OCI-LY7 (cell line): Measurements from ENCODE around the gene MMP1. TPM values are rescaled to one million over a fixed set of nuclear protein-coding genes. Genes with fewer than 3 reads are reported as not detected.

Experiments used
- BruUV-seq: library from RNA; stranded (reverse); fragments of 400-500 nt; replicated peaks from 2 replicates; lab custom pipeline; 2021; lab: Mats Ljungman, UMichigan
- CTCF ChIA-PET: fragments of 300-600 bp; sonication (Branson Sonifier 250); formaldehyde crosslinking; loops from one replicate; lab custom pipeline; 2022; ENCODE audit warnings: antibody characterized with exemption; ENCODE audit not compliant: unreplicated experiment; lab: Charles Lee
- POLR2A ChIA-PET: fragments of 300-600 bp; sonication (Branson Sonifier 250); formaldehyde crosslinking; loops from one replicate; lab custom pipeline; 2022; ENCODE audit warnings: antibody characterized with exemption; lab: Charles Lee
- DNase-seq: peaks from one replicate; pipeline ENCODE4 v3.0.0-alpha.2; 2015; ENCODE audit warnings: low spot score
- H2AFZ ChIP-seq: fragments of 200-600 bp; sonication (generic), shearing (Covaris generic); 2 replicates; pipeline ENCODE4 v1.6.1; 2014; ENCODE audit warnings: mild to moderate bottlenecking, antibody characterized with exemption, low read length, moderate library complexity
- H3K27ac ChIP-seq: fragments of 200-600 bp; sonication (generic); 2 replicates; pipeline ENCODE4 v1.5.1; 2014; ENCODE audit warnings: mixed run types, low read depth, mild to moderate bottlenecking, moderate library complexity, low read length, inconsistent platforms; ENCODE audit not compliant: poor library complexity, severe bottlenecking
- H3K36me3 ChIP-seq: fragments of 200-600 bp; sonication (generic); 2 replicates; pipeline ENCODE4 v1.6.1; 2014; ENCODE audit warnings: mild to moderate bottlenecking, antibody characterized with exemption, low read length, moderate library complexity, mixed read lengths; ENCODE audit not compliant: insufficient read depth
- H3K4me1 ChIP-seq: fragments of 200-600 bp; sonication (generic); 2 replicates; pipeline ENCODE4 v1.5.1; 2014; ENCODE audit warnings: mild to moderate bottlenecking, low read length; ENCODE audit not compliant: insufficient read depth, poor library complexity, severe bottlenecking
- H3K4me2 ChIP-seq: fragments of 200-600 bp; sonication (generic); 2 replicates; pipeline ENCODE4 v1.6.1; 2014; ENCODE audit warnings: mild to moderate bottlenecking, low read length
- H3K4me3 ChIP-seq: fragments of 200-600 bp; sonication (generic); 2 replicates; pipeline ENCODE4 v1.5.1; 2014; ENCODE audit warnings: mild to moderate bottlenecking, low read depth, low read length; ENCODE audit not compliant: poor library complexity, severe bottlenecking
- H3K79me2 ChIP-seq: fragments of 200-600 bp; sonication (generic); 2 replicates; pipeline ENCODE4 v1.6.1; 2016; ENCODE audit warnings: low read depth, mild to moderate bottlenecking, low read length, moderate library complexity, mixed read lengths; ENCODE audit not compliant: insufficient read depth
- H3K9me2 ChIP-seq: fragments of 200-600 bp; sonication (generic); 2 replicates; pipeline ENCODE4 v1.6.1; 2016; ENCODE audit warnings: mild to moderate bottlenecking, low read length, mixed read lengths; ENCODE audit not compliant: insufficient read depth
- H3K9me3 ChIP-seq: fragments of 200-600 bp; sonication (generic); 2 replicates; pipeline ENCODE4 v1.6.1; 2014; ENCODE audit warnings: mild to moderate bottlenecking, mixed run types, low read length, mixed read lengths
- H4K20me1 ChIP-seq: fragments of 200-600 bp; sonication (generic); 2 replicates; pipeline ENCODE4 v1.6.1; 2014; ENCODE audit warnings: mild to moderate bottlenecking, antibody characterized with exemption, low read length, moderate library complexity, mixed read lengths; ENCODE audit not compliant: insufficient read depth
- EZH2phosphoT487 ChIP-seq: fragments of 200-600 bp; sonication (generic); IDR thresholded peaks from 2 replicates; pipeline ENCODE4 v1.6.1; 2018; ENCODE audit warnings: low read depth, borderline replicate concordance, mild to moderate bottlenecking, mixed run types, antibody characterized with exemption, low read length, moderate library complexity, mixed read lengths
- intact Hi-C: fragments of 100-400 bp; cut with micrococcal nuclease; formaldehyde crosslinking; loops from one replicate; pipeline ENCODE4 v1.10.0; 2022; ENCODE audit not compliant: unreplicated experiment
- total RNA-seq, 2 experiments: library from RNA; depleted of rRNA in 1 of 2; stranded (reverse); fragments of >200 nt in 1 of 2; shearing (Covaris generic) in 1 of 2; gene quantifications; 2 replicates each; pipeline ENCODE4 v1.2.3, GENCODE V29; 2014 to 2022
- TF ChIP-seq, protein P1 (sequence below): fragments of 200-600 bp; sonication (generic); conservative IDR thresholded peaks from 2 replicates; pipeline ENCODE4 v1.5.1; 2014; ENCODE audit warnings: mild to moderate bottlenecking, antibody characterized with exemption, low read length, moderate library complexity, mixed read lengths

The MMP1 gene
- total RNA-seq, 2 experiments from 2014 or later: not detected

DNA sequence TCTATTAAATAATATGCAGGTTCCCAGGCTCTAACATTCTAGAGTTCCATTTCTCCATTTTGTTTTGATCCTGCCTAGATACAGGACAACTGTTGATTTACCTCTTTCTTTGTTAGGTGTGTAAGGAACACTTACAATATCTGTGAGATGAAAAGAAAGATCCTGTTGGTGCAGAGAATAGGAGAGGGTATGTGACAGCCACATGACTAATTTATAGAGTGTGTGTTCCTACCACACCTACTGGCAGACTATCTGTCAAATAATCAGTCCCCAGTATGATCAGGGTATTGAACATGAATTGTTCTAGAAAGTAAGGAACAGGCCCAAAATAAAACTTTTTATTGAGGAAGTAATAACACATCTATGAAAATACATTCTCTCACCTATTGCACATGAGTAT, 27.8 kb downstream of the MMP1 start:
- BruUV-seq: no TSS peak
- intact Hi-C loops: no loop called here
- POLR2A ChIA-PET: no interaction called here

DNA sequence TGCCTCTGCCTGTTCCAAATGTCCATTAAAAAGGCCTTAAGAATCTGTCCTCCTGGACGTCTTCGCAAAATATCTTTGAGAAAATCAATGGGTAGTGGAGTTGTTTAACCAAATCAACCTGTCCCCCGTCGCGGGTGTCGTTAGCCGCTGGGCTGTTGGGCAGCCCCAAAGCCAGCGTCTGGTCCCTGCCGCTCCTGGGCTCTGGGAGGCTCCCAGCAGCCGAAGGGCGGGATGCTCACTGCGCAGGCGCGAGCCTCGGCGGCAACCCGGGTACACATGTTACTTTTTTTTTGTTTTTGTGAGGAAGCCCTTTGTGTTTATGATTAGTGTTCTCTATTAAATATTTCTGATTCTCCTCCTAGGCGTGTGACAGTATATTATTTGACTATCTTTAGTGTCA, 30.2 kb downstream of the MMP1 start:
- POLR2A ChIA-PET: no interaction called here
- TF ChIP-seq, protein P1, sequence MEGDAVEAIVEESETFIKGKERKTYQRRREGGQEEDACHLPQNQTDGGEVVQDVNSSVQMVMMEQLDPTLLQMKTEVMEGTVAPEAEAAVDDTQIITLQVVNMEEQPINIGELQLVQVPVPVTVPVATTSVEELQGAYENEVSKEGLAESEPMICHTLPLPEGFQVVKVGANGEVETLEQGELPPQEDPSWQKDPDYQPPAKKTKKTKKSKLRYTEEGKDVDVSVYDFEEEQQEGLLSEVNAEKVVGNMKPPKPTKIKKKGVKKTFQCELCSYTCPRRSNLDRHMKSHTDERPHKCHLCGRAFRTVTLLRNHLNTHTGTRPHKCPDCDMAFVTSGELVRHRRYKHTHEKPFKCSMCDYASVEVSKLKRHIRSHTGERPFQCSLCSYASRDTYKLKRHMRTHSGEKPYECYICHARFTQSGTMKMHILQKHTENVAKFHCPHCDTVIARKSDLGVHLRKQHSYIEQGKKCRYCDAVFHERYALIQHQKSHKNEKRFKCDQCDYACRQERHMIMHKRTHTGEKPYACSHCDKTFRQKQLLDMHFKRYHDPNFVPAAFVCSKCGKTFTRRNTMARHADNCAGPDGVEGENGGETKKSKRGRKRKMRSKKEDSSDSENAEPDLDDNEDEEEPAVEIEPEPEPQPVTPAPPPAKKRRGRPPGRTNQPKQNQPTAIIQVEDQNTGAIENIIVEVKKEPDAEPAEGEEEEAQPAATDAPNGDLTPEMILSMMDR: no peak
- no peak for TF ChIP-seq EZH2phosphoT487
- BruUV-seq: no TSS peak

More for the DNA sequence above, 27.8 kb downstream of the MMP1 start:
- H2AFZ ChIP-seq: no peak overlapping the region
- no peak overlapping the region for H3K4me2 ChIP-seq
- no peak for DNase-seq
- no peak overlapping the region for H3K4me3 ChIP-seq
- no peaks in the 10 kb centered on the region for H3K4me1 ChIP-seq
- no peak overlapping the region for H3K27ac ChIP-seq
- no peaks in the 10 kb centered on the region for H4K20me1 ChIP-seq
- no peaks in the 10 kb centered on the region for H3K9me3 ChIP-seq
- CTCF ChIA-PET: no interaction called here
- no peaks in the 10 kb centered on the region for H3K9me2 ChIP-seq
- TF ChIP-seq EZH2phosphoT487: no peak
- TF ChIP-seq, protein P1: no peak
- no peaks in the 10 kb centered on the region for H3K79me2 ChIP-seq
- H3K36me3 ChIP-seq: no peaks in the 10 kb centered on the region

DNA sequence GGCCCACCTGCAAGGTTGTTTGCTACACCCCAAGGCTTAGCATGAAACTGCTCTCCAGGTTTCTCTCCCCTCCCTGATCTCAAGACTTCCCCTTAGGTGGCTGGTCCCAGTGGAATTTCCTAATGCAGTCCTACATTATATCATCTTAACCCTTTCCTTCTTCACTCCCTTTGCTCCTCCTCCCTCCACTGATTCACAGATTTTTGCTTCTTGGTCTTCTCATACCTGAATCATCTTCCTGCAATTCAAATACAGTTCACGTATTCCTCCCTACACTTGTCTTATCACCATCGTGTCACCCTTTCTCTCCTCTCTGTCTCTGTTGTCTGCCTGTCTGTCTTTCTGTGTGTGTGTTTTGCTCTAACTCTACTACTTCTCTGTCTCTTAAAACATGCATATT, 34.5 kb downstream of the MMP1 start:
- DNase-seq: no peak
- no peak for TF ChIP-seq EZH2phosphoT487
- TF ChIP-seq, protein P1: no peak
- Histone ChIP-seq H3K4me1 (no peaks in the 10 kb centered on the region), H3K27ac (no peak overlapping the region), H3K36me3 (no peaks in the 10 kb centered on the region), H3K4me2 (no peak overlapping the region), H3K9me2 (no peaks in the 10 kb centered on the region), H4K20me1 (no peaks in the 10 kb centered on the region), H3K4me3 (no peak overlapping the region), H2AFZ (no peak overlapping the region), H3K79me2 (no peaks in the 10 kb centered on the region), H3K9me3 (no peaks in the 10 kb centered on the region)
- ChIA-PET POLR2A (no interaction called here), CTCF (no interaction called here)
- BruUV-seq: no TSS peak
- intact Hi-C loops: no loop called here

More for the DNA sequence above, 30.2 kb downstream of the MMP1 start:
- intact Hi-C loops: no loop called here
- Histone ChIP-seq H4K20me1 (no peaks in the 10 kb centered on the region), H3K4me1 (no peaks in the 10 kb centered on the region), H3K36me3 (no peaks in the 10 kb centered on the region), H3K27ac (no peak overlapping the region), H3K4me3 (no peak overlapping the region), H3K9me2 (no peaks in the 10 kb centered on the region), H3K9me3 (no peaks in the 10 kb centered on the region), H2AFZ (no peak overlapping the region), H3K4me2 (no peak overlapping the region), H3K79me2 (no peaks in the 10 kb centered on the region)
- no peak for DNase-seq
- CTCF ChIA-PET: no interaction called here
